ENCODE results near the gene GMPS.

DNA sequence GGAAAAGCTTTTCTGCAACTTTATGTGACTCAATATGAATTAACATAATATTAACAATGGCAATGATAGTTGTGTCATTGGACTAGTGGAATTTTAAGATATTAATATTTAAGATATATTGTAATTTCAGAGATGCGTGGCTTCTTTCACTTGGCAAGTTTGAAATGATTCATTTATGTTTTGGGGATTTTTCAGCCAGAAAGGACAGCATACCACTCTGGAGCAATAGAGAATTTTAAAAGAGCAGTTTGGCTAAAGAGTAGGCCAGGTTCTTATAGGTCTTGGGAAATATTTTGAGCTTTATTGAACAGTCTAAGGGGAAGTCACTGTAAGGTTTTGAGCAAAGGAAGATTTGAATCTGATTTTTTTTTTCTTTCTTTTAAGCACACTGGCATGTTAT is 16.5 kb downstream of the GMPS start:
- TF ChIP-seq EZH2 (IDR thresholded peaks at IDR 0.05) (no peak), SIN3A (IDR thresholded peaks at IDR 0.05; ENCODE audit: low read depth) (no peak), TCF7L2 (IDR thresholded peaks at IDR 0.05; ENCODE audit: borderline replicate concordance, extremely low read depth, insufficient read depth, insufficient read length) (no peak), EZH2phosphoT487 (IDR thresholded peaks at IDR 0.05; ENCODE audit: borderline replicate concordance) (no peak), POLR2AphosphoS5 (IDR thresholded peaks at IDR 0.05; ENCODE audit: low read depth, low read length) (no peak), POLR2A (IDR thresholded peaks at IDR 0.05; ENCODE audit: borderline replicate concordance, extremely low read depth, insufficient read depth, insufficient read length) (no peak), ATF3 (IDR thresholded peaks at IDR 0.05) (no peak), CBX3 (IDR thresholded peaks at IDR 0.05; ENCODE audit: low read depth) (no peak), YY1 (IDR thresholded peaks at IDR 0.05; ENCODE audit: extremely low read depth, insufficient replicate concordance, low read depth, low read length) (no peak)
- TF ChIP-seq, protein P1, sequence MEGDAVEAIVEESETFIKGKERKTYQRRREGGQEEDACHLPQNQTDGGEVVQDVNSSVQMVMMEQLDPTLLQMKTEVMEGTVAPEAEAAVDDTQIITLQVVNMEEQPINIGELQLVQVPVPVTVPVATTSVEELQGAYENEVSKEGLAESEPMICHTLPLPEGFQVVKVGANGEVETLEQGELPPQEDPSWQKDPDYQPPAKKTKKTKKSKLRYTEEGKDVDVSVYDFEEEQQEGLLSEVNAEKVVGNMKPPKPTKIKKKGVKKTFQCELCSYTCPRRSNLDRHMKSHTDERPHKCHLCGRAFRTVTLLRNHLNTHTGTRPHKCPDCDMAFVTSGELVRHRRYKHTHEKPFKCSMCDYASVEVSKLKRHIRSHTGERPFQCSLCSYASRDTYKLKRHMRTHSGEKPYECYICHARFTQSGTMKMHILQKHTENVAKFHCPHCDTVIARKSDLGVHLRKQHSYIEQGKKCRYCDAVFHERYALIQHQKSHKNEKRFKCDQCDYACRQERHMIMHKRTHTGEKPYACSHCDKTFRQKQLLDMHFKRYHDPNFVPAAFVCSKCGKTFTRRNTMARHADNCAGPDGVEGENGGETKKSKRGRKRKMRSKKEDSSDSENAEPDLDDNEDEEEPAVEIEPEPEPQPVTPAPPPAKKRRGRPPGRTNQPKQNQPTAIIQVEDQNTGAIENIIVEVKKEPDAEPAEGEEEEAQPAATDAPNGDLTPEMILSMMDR (IDR thresholded peaks at IDR 0.05 in 2 of 3, conservative IDR thresholded peaks at IDR 0.05 in 1 of 3; ENCODE audit: borderline replicate concordance in 1 of 3, insufficient read depth in 1 of 3, low read depth in 2 of 3, low read length in 2 of 3), result no peak
